ENCODE measurements around the gene PTAFR.

PTAFR gene

GRCh38 chr1:28172713-28173150, 3.8 kb downstream of the PTAFR start:
- Histone ChIP-seq H3K27me3 (ENCODE audit: control insufficient read depth, insufficient read depth, low read length) (no peaks in the 10 kb centered on the region), H3K9me3 (ENCODE audit: control insufficient read depth, low read length) (no peaks in the 10 kb centered on the region), H3K4me2 (ENCODE audit: low read length) (no peak overlapping the region), H3K4me3 (ENCODE audit: low read depth, low read length) (no peak overlapping the region), H3K36me3 (ENCODE audit: control insufficient read depth, insufficient read depth, low read length) (no peaks in the 10 kb centered on the region), H3K27ac (no peak overlapping the region), H2AFZ (no peak overlapping the region), H3K79me2 (no peaks in the 10 kb centered on the region), H3K4me1 (no peaks in the 10 kb centered on the region), H3K9ac (no peak overlapping the region)
- TF ChIP-seq CTCF (IDR thresholded peaks at IDR 0.05) = no peak

GRCh38 chr1:28171246-28171645, 5.2 kb downstream of the PTAFR start:
- no peaks in the 10 kb centered on the region for H3K27me3 ChIP-seq (ENCODE audit: control insufficient read depth, insufficient read depth, low read length)
- H3K27ac ChIP-seq = no peak overlapping the region
- H3K79me2 ChIP-seq = no peaks in the 10 kb centered on the region
- no peaks in the 10 kb centered on the region for H3K4me1 ChIP-seq
- TF ChIP-seq CTCF (IDR thresholded peaks at IDR 0.05) = no peak
- H2AFZ ChIP-seq = no peak overlapping the region
- H3K9ac ChIP-seq = no peak overlapping the region
- no peak overlapping the region for H3K4me2 ChIP-seq (ENCODE audit: low read length)
- H3K9me3 ChIP-seq (ENCODE audit: control insufficient read depth, low read length) = no peaks in the 10 kb centered on the region
- H3K36me3 ChIP-seq (ENCODE audit: control insufficient read depth, insufficient read depth, low read length) = no peaks in the 10 kb centered on the region
- H3K4me3 ChIP-seq (ENCODE audit: low read depth, low read length) = no peak overlapping the region

GRCh38 chr1:28170001-28170596, 6.4 kb downstream of the PTAFR start:
- H3K4me3 ChIP-seq (ENCODE audit: low read depth, low read length) = no peak overlapping the region

GRCh38 chr1:28163496-28164161, 12.9 kb downstream of the PTAFR start:
- no peak overlapping the region for H3K4me3 ChIP-seq (ENCODE audit: low read depth, low read length)
- H3K27ac ChIP-seq = no peak overlapping the region
- H3K4me2 ChIP-seq (ENCODE audit: low read length) = no peak overlapping the region
- no peaks in the 10 kb centered on the region for H3K9me3 ChIP-seq (ENCODE audit: control insufficient read depth, low read length)
- no peaks in the 10 kb centered on the region for H3K4me1 ChIP-seq
- H3K27me3 ChIP-seq (ENCODE audit: control insufficient read depth, insufficient read depth, low read length) = no peaks in the 10 kb centered on the region
- H3K79me2 ChIP-seq = no peaks in the 10 kb centered on the region
- no peak overlapping the region for H3K9ac ChIP-seq
- no peak for TF ChIP-seq CTCF (IDR thresholded peaks at IDR 0.05)
- H3K36me3 ChIP-seq (ENCODE audit: control insufficient read depth, insufficient read depth, low read length) = no peaks in the 10 kb centered on the region
- H2AFZ ChIP-seq = no peak overlapping the region

More at GRCh38 chr1:28170001-28170596, 6.4 kb downstream of the PTAFR start:
- H2AFZ ChIP-seq = no peak overlapping the region
- H3K27me3 ChIP-seq (ENCODE audit: control insufficient read depth, insufficient read depth, low read length) = no peaks in the 10 kb centered on the region
- H3K36me3 ChIP-seq (ENCODE audit: control insufficient read depth, insufficient read depth, low read length) = no peaks in the 10 kb centered on the region
- no peak for TF ChIP-seq CTCF (IDR thresholded peaks at IDR 0.05)
- no peaks in the 10 kb centered on the region for H3K79me2 ChIP-seq
- no peak overlapping the region for H3K4me2 ChIP-seq (ENCODE audit: low read length)
- no peaks in the 10 kb centered on the region for H3K4me1 ChIP-seq
- H3K9ac ChIP-seq = no peak overlapping the region
- H3K9me3 ChIP-seq (ENCODE audit: control insufficient read depth, low read length) = no peaks in the 10 kb centered on the region
- H3K27ac ChIP-seq = no peak overlapping the region

- H3K27ac ChIP-seq = no peak overlapping the region
- H3K9me3 ChIP-seq (ENCODE audit: control insufficient read depth, low read length) = no peaks in the 10 kb centered on the region
- H2AFZ ChIP-seq = no peak overlapping the region
- H3K4me1 ChIP-seq = no peaks in the 10 kb centered on the region
- no peaks in the 10 kb centered on the region for H3K79me2 ChIP-seq
- H3K27me3 ChIP-seq (ENCODE audit: control insufficient read depth, insufficient read depth, low read length) = no peaks in the 10 kb centered on the region
- no peaks in the 10 kb centered on the region for H3K36me3 ChIP-seq (ENCODE audit: control insufficient read depth, insufficient read depth, low read length)
- no peak overlapping the region for H3K4me2 ChIP-seq (ENCODE audit: low read length)
- TF ChIP-seq CTCF (IDR thresholded peaks at IDR 0.05) = no peak
- no peak overlapping the region for H3K4me3 ChIP-seq (ENCODE audit: low read depth, low read length)
- no peak overlapping the region for H3K9ac ChIP-seq
Measured at GRCh38 chr1:28162151-28162550, 14.3 kb downstream of the PTAFR start.
